Suppressor macrophage treated with lipopolysaccharide for 4 hours (primary cell): ENCODE data around the gene ONECUT3.

ENCODE experiments used
- DNase-seq: peaks from one replicate; pipeline ENCODE4 v3.0.0-alpha.2; 2020

Gene ONECUT3

GRCh38 chr19:1742989-1743696, 10.2 kb upstream of the ONECUT3 start:
- no peak for DNase-seq

GRCh38 chr19:1744133-1744665, 9.1 kb upstream of the ONECUT3 start:
- DNase-seq: no peak

- no peak for DNase-seq
Measured at GRCh38 chr19:1744822-1745563, 8.3 kb upstream of the ONECUT3 start.

GRCh38 chr19:1745589-1746031, 7.7 kb upstream of the ONECUT3 start:
- DNase-seq: no peak

- DNase-seq: no peak
Measured at GRCh38 chr19:1746401-1747284, 6.7 kb upstream of the ONECUT3 start.

- no peak for DNase-seq
Measured at GRCh38 chr19:1747285-1748114, 5.8 kb upstream of the ONECUT3 start.

- DNase-seq: no peak
Measured at GRCh38 chr19:1748115-1748872, 5.0 kb upstream of the ONECUT3 start.

- no peak for DNase-seq
Measured at GRCh38 chr19:1748873-1749341, 4.4 kb upstream of the ONECUT3 start.

- DNase-seq: no peak
Measured at GRCh38 chr19:1749373-1750342, 3.6 kb upstream of the ONECUT3 start.

- DNase-seq: no peak
Measured at GRCh38 chr19:1750343-1751021, 2.8 kb upstream of the ONECUT3 start.

GRCh38 chr19:1751367-1752008, 1.8 kb upstream of the ONECUT3 start:
- no peak for DNase-seq

GRCh38 chr19:1752009-1752756, 1.1 kb upstream of the ONECUT3 start:
- no peak for DNase-seq

GRCh38 chr19:1754018-1754635, 821 bp downstream of the ONECUT3 start:
- DNase-seq: no peak

GRCh38 chr19:1754636-1755466, 1.5 kb downstream of the ONECUT3 start:
- no peak for DNase-seq

GRCh38 chr19:1755467-1756171, 2.3 kb downstream of the ONECUT3 start:
- no peak for DNase-seq

GRCh38 chr19:1756264-1756663, 3.0 kb downstream of the ONECUT3 start:
- DNase-seq: no peak
